Breast epithelium (tissue), 3 donors: ENCODE data around the gene PROM2.

Experiments
- CTCF ChIP-seq, 3 donors: fragments of 450-650 bp; IDR thresholded peaks; one replicate each; pipeline ENCODE4 v1.5.1; 2016 to 2017; ENCODE audit warnings: antibody characterized with exemption in 3 of 3, mild to moderate bottlenecking in 3 of 3, moderate library complexity in 3 of 3
- POLR2A ChIP-seq: fragments of 450-650 bp; IDR thresholded peaks from one replicate; pipeline ENCODE4 v1.6.1; 2016; ENCODE audit warnings: antibody characterized with exemption, mild to moderate bottlenecking, moderate library complexity

- TF ChIP-seq CTCF (IDR thresholded peaks at IDR 0.05), result no peak
- no peak for TF ChIP-seq POLR2A
These were observed 20.5 kb downstream of the PROM2 start for GRCh38 chr2:95294579-95295250.
